GM21515 (cell line): ENCODE data around the gene FGD3.
"Not testable (repeated sequence)": the region's sequence is repeated elsewhere in the genome, so short reads cannot be mapped to it uniquely, and the experiment has no call there.

ENCODE experiments used
- ATAC-seq: cut with Tn5 transposase; IDR thresholded peaks from one replicate; pipeline ENCODE4 v1.9.1; 2021; ENCODE audit not compliant: unreplicated experiment

Gene FGD3

DNA sequence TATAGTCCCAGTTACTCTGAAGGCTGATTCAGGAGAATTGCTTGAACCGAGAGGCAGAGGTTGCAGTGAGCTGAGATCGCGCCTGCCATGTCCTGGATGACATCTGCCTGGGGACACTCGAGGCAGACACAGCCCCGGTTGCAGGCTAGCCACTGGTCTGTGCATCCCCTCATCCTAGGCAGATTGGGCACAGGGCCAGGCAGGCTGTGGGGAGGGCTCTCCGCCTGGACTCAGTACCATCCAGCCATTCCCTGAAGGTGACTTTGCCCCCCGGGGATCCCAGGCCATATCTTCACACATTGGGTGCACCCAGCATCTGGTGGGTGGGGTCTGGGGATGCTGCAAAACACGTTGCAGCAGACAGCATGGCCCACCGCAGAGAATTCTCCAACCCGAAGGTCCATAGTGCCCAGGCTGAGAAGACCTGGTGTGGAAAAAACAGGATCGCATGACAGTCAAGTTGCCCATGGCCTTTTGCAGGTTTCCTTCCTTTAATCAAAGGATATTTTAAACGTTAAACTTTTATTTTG is 60.3 kb downstream of the FGD3 start:
- ATAC-seq, result no peak

DNA sequence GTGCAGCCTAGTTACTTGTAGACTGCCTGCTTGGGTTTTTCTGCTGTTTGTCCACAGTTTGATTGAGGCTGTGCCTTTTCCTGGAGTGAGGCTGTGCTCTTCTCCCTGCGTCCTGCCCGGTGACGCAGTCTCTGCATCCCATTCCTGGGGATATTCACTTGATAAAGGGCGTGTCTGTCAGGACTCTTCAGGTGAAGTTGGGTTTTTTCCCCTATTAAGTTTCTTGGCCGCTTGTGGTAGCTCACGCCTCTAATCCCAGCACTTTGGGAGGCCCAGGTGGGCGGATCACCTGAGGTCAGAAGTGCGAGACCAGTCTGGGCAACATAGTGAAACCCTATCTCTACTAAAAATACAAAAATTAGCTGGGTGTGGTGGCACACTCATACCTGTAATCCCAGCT is 61.1 kb downstream of the FGD3 start:
- ATAC-seq, result no peak

DNA sequence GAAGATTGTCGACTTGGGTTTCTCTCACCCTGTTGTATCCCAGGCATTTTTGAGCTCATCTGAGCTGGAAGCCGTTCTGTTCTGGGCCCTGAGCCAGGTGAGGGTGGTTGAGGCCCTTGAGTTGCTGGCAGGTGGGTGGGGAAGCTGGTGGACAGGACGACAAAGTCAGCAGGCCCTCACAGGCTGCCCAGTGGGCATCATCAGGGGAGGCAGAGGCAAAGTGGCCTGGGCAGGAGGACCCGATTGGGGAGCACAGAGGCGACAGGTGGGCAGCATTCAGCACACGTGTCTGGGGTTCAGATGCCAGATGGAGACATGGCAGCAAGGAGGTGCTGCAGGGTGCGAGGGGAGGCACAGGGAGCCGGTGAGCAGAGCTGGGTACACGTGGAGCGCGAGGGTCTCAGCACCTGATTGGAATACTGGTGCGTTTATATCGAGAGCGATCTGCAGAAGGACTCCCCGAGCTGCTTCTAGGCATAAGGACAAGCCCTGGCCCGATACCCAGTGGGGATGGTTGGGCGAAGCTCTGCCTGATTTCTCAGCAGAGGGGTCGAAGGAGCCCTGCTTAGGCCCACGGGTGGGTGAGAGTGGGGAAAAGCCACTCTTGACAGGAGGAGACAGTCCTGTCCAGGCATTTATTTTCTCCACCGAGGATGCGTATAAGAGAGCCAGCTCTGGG is 62.2 kb downstream of the FGD3 start:
- ATAC-seq, result no peak

GRCh38 chr9:93010056-93010455 is 62.7 kb downstream of the FGD3 start:
- ATAC-seq, result no peak

DNA sequence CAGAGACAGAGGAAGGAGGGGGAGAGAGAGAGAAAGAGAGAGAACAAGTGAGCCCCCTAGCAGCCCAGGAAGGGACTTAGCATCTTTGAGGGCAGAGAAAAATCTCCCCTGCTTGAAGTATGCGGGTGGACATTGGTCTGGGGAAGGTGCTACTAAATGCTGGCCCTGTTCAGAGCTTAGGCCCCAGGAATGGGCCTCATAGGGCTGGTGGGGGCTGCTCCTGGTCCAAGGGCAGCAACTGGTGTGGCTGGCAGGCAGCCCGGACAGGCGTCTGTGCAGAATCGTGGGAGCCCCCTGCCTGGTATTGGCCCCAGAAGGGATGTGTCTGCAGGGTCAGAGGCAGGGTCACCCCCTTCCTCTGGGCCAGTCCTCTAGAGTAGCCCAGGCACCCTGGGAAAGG is 63.4 kb downstream of the FGD3 start:
- no peak for ATAC-seq

DNA sequence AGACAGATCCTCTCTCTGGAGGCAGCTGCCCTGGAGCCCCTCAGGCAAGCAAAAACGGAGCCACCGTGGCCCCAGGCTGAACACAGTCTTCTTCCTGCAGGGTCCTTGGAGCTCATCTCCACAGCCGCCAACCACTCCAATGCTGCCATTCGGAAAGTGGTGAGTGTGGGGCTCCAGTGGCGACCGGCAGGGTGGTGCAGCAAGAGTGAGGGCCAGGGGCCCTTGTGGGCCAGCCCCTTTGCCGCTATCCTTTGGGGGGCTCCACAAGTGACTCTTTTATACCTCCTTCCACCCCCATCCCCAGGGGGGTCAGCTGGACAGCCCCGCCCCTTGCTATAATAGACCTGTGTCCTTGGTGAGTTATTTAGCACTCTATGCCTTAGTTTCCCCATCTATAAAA is 63.8 kb downstream of the FGD3 start:
- ATAC-seq, result no peak

DNA sequence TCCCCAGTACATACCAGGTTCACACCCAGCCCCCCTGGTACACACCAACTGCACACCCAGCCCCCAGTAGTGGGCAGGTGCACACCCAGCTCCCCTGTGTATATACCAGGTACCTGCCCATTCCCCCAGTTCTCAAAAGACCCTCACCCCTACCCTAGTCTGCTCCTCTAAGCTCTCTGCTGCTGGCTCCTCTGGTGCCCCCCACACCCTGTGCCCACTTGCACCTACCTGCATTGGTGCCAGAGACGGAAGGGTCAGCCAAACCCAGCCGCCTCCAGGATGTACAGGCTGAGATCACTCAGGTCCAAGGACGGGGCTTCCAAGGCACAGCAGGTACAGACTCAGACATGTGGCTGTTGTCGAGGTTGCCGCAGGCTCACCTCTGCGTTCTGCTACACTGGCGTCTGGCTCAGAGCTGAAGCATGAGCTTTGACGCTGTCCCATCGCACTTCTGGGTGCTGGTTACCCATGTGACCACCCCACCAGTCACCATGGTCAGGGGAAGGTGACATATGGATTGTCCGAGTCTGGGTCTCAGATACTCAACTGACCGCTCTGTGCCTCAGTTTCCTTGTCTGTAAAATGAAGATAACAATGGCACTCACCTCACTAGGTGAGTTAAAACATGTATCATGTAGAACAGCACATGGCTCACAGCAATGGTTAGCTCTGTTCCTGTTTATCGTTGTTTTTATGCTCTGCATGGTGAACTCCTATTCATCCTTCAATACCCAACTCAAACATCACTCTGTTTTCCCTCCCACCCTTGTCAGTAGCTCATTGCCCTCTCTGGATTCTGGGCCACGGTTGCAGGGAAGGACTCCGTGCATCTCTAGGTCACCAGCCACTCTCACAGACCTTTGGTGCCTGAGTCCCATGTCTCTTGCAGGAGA is 65.9 kb downstream of the FGD3 start:
- no peak for ATAC-seq

- no peak for ATAC-seq
Observed at GRCh38 chr9:93013856-93014582, 66.7 kb downstream of the FGD3 start.

DNA sequence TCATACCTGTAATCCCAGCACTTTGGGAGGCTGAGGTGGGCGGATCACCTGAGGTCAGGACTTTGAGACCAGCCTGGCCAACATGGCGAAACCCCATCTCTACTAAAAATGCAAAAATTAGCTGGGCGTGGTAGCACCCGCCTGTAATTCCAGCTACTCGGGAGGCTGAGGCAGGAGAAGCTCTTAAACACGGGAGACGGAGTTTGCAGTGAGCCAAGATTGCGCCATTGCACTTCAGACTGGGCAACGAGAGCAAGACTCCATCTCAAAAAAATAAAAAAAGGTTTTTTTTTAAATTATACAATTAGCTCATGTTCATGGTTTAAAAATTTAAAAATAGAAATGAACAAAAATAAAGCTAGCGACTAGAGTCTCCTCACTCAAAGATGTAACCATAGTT is 67.9 kb downstream of the FGD3 start:
- not testable (repeated sequence) for ATAC-seq

- ATAC-seq, result no peak
Observed at GRCh38 chr9:93017621-93018020, 70.3 kb downstream of the FGD3 start.

GRCh38 chr9:93020151-93020550 is 72.8 kb downstream of the FGD3 start:
- ATAC-seq, result no peak

GRCh38 chr9:93020771-93021670 is 73.7 kb downstream of the FGD3 start:
- no peak for ATAC-seq

DNA sequence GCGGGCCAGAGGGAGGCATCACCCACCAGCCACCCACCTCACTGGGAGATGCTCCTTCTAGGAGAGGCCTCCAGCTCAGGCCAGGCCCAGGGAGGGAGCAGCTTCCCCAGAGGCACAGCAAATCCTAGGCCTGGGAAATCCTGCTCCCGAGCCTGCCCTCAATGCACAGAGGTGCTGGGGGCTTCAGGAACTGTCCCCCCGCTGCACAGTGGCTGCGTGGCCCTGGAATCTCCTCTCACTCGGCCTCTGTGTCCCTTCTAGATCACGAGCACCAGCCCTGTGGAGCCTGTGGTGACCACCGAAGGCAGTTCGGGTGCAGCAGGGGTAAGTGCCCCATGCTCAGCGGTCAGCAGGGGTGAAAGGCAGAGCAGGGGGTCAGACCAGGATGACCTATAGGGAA is 74.7 kb downstream of the FGD3 start:
- no peak for ATAC-seq

GRCh38 chr9:93022721-93023520 is 75.6 kb downstream of the FGD3 start:
- ATAC-seq, result no peak

GRCh38 chr9:93023521-93023815 is 76.1 kb downstream of the FGD3 start:
- ATAC-seq, result no peak

- no peak for ATAC-seq
Observed at GRCh38 chr9:93024646-93024910, 77.3 kb downstream of the FGD3 start.

DNA sequence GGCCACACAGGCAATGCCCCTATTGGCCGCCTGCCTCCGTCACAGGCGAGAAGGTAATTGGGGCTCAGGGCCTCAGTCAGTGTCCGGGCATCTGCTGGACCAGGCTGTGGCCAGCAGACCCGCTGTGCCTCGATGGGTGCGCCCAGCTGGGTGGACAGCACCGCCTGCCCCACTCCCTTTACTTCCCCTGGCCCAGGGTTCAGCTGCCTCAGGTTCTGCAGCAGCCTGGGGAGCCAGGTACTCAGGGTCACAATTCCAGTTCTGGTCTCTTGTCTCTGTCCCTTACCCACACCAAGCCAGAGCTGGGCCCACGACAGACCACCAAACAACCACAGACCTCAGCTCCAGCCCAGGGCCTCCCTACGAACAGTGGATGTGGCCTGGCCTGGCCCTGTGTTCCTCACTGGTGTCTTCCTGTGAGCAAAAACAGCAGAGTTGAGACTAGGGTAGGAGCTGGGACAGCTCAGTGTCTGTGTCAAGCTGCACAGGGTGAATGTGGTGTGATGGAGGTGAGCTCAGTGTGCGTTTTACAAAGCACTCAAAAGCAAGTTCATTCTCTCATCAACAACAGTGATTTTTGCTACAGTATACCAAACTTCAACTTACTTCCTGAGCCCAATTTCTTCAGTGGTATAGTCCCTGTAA is 77.8 kb downstream of the FGD3 start:
- ATAC-seq, result no peak

DNA sequence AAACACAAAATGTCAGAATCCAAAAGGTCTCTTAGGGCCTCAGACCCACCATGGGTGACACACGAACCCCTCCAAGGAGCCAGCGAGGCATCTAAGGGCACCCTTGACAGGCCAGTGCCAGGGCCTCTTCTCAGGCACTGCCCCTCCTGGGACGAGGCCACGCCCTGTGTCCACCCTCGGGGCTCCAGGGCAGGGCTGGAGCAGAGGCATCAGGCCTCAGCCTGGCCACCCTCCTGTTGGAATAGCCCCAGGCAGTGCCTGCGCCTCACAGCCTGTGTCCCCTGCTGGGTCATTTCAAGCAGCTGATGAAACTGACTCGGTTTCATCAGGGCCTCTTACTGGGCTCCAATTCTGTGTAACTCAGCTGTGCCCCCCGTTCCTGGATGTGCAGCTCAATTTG is 78.4 kb downstream of the FGD3 start:
- ATAC-seq, result no peak

GRCh38 chr9:93026640-93027039 is 79.3 kb downstream of the FGD3 start:
- no peak for ATAC-seq

DNA sequence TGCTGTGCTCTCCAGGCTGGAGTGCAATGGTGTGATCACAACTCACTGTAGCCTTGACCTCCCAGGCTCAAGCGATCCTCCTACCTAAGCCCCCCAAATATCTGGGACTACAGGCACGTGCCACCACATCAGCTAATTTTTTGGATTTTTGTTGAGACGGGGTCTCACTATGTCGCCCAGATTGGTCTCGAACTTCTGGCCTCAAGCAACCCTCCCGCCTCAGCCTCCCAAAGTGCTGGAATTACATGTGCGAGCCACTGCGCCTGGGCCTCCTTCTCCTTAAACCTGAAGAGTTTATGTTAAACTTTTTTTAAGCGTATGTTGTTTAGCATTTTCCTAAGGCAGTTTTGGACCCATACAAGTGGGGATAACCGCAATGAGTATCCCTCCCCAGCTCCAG is 80.4 kb downstream of the FGD3 start:
- no peak for ATAC-seq
